Endodermal cell (in vitro differentiated cells): ENCODE data around the gene DTD1. TPM values are rescaled to one million over a fixed set of nuclear protein-coding genes. Genes with fewer than 3 reads are reported as not detected.

Source experiments
- DNase-seq: peaks from one replicate; pipeline ENCODE4 v3.0.0-alpha.2; 2017
- H3K27ac ChIP-seq: 2 replicates; pipeline ENCODE4 v1.5.1; 2013; ENCODE audit warnings: mild to moderate bottlenecking, low read depth, low read length, moderate library complexity
- H3K27me3 ChIP-seq: 2 replicates; pipeline ENCODE4 v1.6.1; 2013; ENCODE audit warnings: mild to moderate bottlenecking, low read length, moderate library complexity; ENCODE audit not compliant: insufficient read depth, control insufficient read depth, poor library complexity, severe bottlenecking
- H3K36me3 ChIP-seq: 2 replicates; pipeline ENCODE4 v1.7.0; 2013; ENCODE audit warnings: mild to moderate bottlenecking, low read length, moderate library complexity; ENCODE audit not compliant: control insufficient read depth, insufficient read depth
- H3K4me1 ChIP-seq: one replicate; pipeline ENCODE4 v1.7.0; 2013; ENCODE audit warnings: low read length; ENCODE audit not compliant: control insufficient read depth, insufficient read depth
- H3K4me3 ChIP-seq: 2 replicates; pipeline ENCODE4 v1.5.1; 2013; ENCODE audit warnings: mild to moderate bottlenecking, low read length, moderate library complexity
- H3K9ac ChIP-seq: 2 replicates; pipeline ENCODE4 v1.6.1; 2013; ENCODE audit warnings: mild to moderate bottlenecking, low read length, moderate library complexity; ENCODE audit not compliant: poor library complexity, severe bottlenecking; ENCODE audit errors: extremely low read depth
- H3K9me3 ChIP-seq: 2 replicates; pipeline ENCODE4 v1.6.1; 2013; ENCODE audit warnings: mild to moderate bottlenecking, low read length, moderate library complexity; ENCODE audit not compliant: control insufficient read depth
- H3K27ac Mint-ChIP-seq: 2 replicates; pipeline ENCODE4 v1.8.0; 2020; ENCODE audit warnings: mixed read lengths
- H3K27me3 Mint-ChIP-seq: 2 replicates; pipeline ENCODE4 v1.8.0; 2021; ENCODE audit warnings: mild to moderate bottlenecking, mixed read lengths; ENCODE audit not compliant: insufficient read depth
- H3K36me3 Mint-ChIP-seq: 2 replicates; pipeline ENCODE4 v1.8.0; 2020; ENCODE audit warnings: low read depth, mixed read lengths
- H3K4me1 Mint-ChIP-seq: 2 replicates; pipeline ENCODE4 v1.8.0; 2020; ENCODE audit warnings: mixed read lengths
- H3K4me3 Mint-ChIP-seq: 2 replicates; pipeline ENCODE4 v1.8.0; 2020; ENCODE audit warnings: mild to moderate bottlenecking, moderate library complexity, mixed read lengths
- H3K9me3 Mint-ChIP-seq: 2 replicates; pipeline ENCODE4 v1.8.0; 2020; ENCODE audit warnings: mild to moderate bottlenecking, mixed read lengths
- CTCF ChIP-seq: fragments of 200-600 bp; sonication (generic); conservative IDR thresholded peaks from 2 replicates; pipeline ENCODE4 v1.5.0; 2021; ENCODE audit warnings: antibody characterized with exemption, mild to moderate bottlenecking
- WGBS, 2 experiments: methylation state at CpG; one replicate each; pipeline versions ENCODE4 v1.1.5 to v1.1.7; 2013; ENCODE audit warnings: missing lambda C conversion rate in 2 of 2, mixed read lengths in 1 of 2; ENCODE audit not compliant: insufficient coverage in 1 of 2, insufficient read length in 1 of 2; 5-methylcytosine and 5-hydroxymethylcytosine counted together
- total RNA-seq, 2 donors: library from RNA; stranded (reverse); fragmentation: NEBNext Ultra II Directional in 1 of 2; extraction: Animal tissue kit (Norgen Biotek cat#: 25700) in 1 of 2; gene quantifications; 2 replicates in 1 of 2; 3 replicates in 1 of 2; pipeline ENCODE4 v1.2.1, GENCODE V29; 2021

Gene DTD1
- total RNA-seq, 2 donors from 2014 or later = 34.2 to 44.0 TPM

GRCh38 chr20:18748987-18749386 is 161.1 kb downstream of the DTD1 start:
- no peak overlapping the region for H3K9ac ChIP-seq
- 92 to 94% methylated on average over 2 to 5 of the region's 5 CpGs for WGBS, 2 experiments
- Mint-ChIP-seq H3K4me3 (no peak overlapping the region), H3K4me1 (no peaks in the 10 kb centered on the region), H3K27me3 (no peaks in the 10 kb centered on the region), H3K9me3 (no peaks in the 10 kb centered on the region), H3K27ac (no peak overlapping the region), H3K36me3 (no peaks in the 10 kb centered on the region)
- no peaks in the 10 kb centered on the region for H3K27me3 ChIP-seq
- H3K27ac ChIP-seq = no peak overlapping the region
- H3K9me3 ChIP-seq = no peaks in the 10 kb centered on the region
- DNase-seq = peak; percentile 42
- H3K36me3 ChIP-seq = no peaks in the 10 kb centered on the region
- H3K4me1 ChIP-seq = no peaks in the 10 kb centered on the region
- TF ChIP-seq CTCF = no peak
- no peak overlapping the region for H3K4me3 ChIP-seq

GRCh38 chr20:18749528-18749927 is 161.7 kb downstream of the DTD1 start:
- Histone ChIP-seq H3K9ac (no peak overlapping the region), H3K27ac (no peak overlapping the region), H3K36me3 (no peaks in the 10 kb centered on the region), H3K4me1 (no peaks in the 10 kb centered on the region), H3K4me3 (no peak overlapping the region), H3K27me3 (no peaks in the 10 kb centered on the region), H3K9me3 (no peaks in the 10 kb centered on the region)
- DNase-seq = no peak
- Mint-ChIP-seq H3K9me3 (no peaks in the 10 kb centered on the region), H3K27me3 (no peaks in the 10 kb centered on the region), H3K4me1 (no peaks in the 10 kb centered on the region), H3K4me3 (no peak overlapping the region), H3K36me3 (no peaks in the 10 kb centered on the region), H3K27ac (no peak overlapping the region)
- TF ChIP-seq CTCF = no peak
- WGBS, 2 experiments = 92 to 95% methylated on average over 6 to 7 of the region's 7 CpGs

GRCh38 chr20:18750735-18751134 is 162.9 kb downstream of the DTD1 start:
- peak overlapping the region; percentile 70 for H3K27ac Mint-ChIP-seq
- H3K27me3 ChIP-seq = no peaks in the 10 kb centered on the region
- H3K9me3 Mint-ChIP-seq = no peaks in the 10 kb centered on the region
- no peaks in the 10 kb centered on the region for H3K36me3 Mint-ChIP-seq
- H3K9me3 ChIP-seq = no peaks in the 10 kb centered on the region
- H3K36me3 ChIP-seq = no peaks in the 10 kb centered on the region
- H3K9ac ChIP-seq = no peak overlapping the region
- no peak for TF ChIP-seq CTCF
- H3K27me3 Mint-ChIP-seq = no peaks in the 10 kb centered on the region
- no peaks in the 10 kb centered on the region for H3K4me1 Mint-ChIP-seq
- WGBS, 2 experiments = 82% methylated on average over 1 of the region's 1 CpG; no CpG with 5 or more reads in 1 of the 2 experiments
- peak; percentile 35 for DNase-seq
- peak overlapping the region; percentile 68 for H3K27ac ChIP-seq
- no peak overlapping the region for H3K4me3 ChIP-seq
- H3K4me1 ChIP-seq = no peaks in the 10 kb centered on the region
- H3K4me3 Mint-ChIP-seq = no peak overlapping the region
